Stimulated activated naive CD8-positive, alpha-beta T cell treated with anti-CD3 and anti-CD28 coated beads, Interleukin-15, amount 100 ng/mL, for 72 hours (primary cell): Measurements from ENCODE around the gene SCGB3A2.

Experiments
- ATAC-seq: fragments of 150-1000 bp; cut with Tn5 transposase; 2 replicates; pipeline ENCODE4 v1.10.0; 2021; ENCODE audit warnings: mild to moderate bottlenecking, moderate library complexity
- DNase-seq, 2 donors: peaks; one replicate each; pipeline ENCODE4 v3.0.0; 2021 to 2022
- H3K27ac Mint-ChIP-seq, 2 donors: one replicate each; pipeline ENCODE4 v1.8.0; 2022; ENCODE audit warnings: mild to moderate bottlenecking in 2 of 2, mixed read lengths in 2 of 2, moderate library complexity in 2 of 2
- H3K27me3 Mint-ChIP-seq: one replicate; pipeline ENCODE4 v1.8.0; 2022; ENCODE audit warnings: mixed read lengths
- H3K4me1 Mint-ChIP-seq: one replicate; pipeline ENCODE4 v1.8.0; 2022; ENCODE audit warnings: mild to moderate bottlenecking, mixed read lengths
- H3K4me3 Mint-ChIP-seq, 2 donors: one replicate each; pipeline ENCODE4 v1.8.0; 2022; ENCODE audit warnings: mild to moderate bottlenecking in 2 of 2, mixed read lengths in 2 of 2, moderate library complexity in 1 of 2
- H3K9me3 Mint-ChIP-seq, 2 donors: one replicate each; pipeline ENCODE4 v1.8.0; 2022; ENCODE audit warnings: mixed read lengths in 2 of 2

SCGB3A2 gene

DNA sequence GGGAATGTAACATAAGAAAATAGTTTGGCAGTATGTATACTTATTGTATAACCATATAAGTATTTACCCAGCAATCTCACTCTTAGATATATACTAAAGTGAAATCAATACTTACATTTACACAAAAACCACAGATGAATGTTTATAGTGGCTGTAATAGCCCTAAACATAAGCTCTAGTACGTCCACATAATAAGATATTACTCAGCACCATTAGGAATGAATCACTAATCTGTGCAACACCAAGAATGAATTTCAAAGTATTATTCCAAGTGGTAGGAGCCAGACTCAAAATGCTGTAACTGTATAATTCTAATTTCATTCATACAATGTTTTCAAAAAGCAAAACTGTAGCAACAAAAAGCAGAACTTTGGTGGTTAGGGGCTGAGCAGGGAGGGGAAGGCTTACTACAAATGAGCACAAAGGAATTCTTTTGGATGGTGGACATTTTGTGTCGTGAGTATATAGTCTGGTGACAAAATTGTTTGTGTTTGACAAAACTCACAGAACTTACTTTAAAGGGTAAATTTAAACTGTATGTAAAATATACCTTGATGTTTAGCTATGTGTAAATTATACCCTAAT is 39.7 kb downstream of the SCGB3A2 start:
- no peaks in the 10 kb centered on the region for H3K9me3 Mint-ChIP-seq
- ATAC-seq (no peak), DNase-seq (no peak)
- no peaks in the 10 kb centered on the region for H3K4me1 Mint-ChIP-seq
- no peak overlapping the region for H3K4me3 Mint-ChIP-seq
- peaks cover 10% of the 10 kb centered on the region for H3K27me3 Mint-ChIP-seq
- H3K27ac Mint-ChIP-seq: no peak overlapping the region

DNA sequence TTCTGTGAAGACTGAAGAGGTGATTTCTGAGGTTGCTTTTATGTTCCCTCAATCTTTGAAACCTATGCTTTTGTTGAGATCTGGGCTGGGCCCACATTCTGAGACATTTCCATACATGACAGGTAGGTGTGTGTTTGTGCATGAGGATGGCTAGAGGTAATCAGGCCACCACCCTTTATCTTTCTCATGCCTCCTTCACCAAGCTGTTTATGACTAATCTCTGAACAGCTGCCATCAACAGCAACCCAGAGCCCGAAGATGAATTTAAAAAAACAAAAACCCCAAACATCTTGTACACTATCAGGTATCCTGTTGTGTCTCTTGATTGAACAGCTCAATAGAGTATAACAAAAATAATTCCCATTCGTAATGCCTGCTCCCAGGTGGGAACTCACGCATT is 40.4 kb downstream of the SCGB3A2 start:
- H3K9me3 Mint-ChIP-seq: no peaks in the 10 kb centered on the region
- H3K4me1 Mint-ChIP-seq: no peaks in the 10 kb centered on the region
- H3K4me3 Mint-ChIP-seq: no peak overlapping the region
- DNase-seq (no peak), ATAC-seq (no peak)
- H3K27ac Mint-ChIP-seq: no peak overlapping the region
- peaks cover 2% of the 10 kb centered on the region for H3K27me3 Mint-ChIP-seq

- DNase-seq: no peak
- H3K27me3 Mint-ChIP-seq: no peaks in the 10 kb centered on the region
- ATAC-seq: no peak
- H3K4me3 Mint-ChIP-seq: no peak overlapping the region
- H3K9me3 Mint-ChIP-seq: no peaks in the 10 kb centered on the region
- H3K27ac Mint-ChIP-seq: no peak overlapping the region
- H3K4me1 Mint-ChIP-seq: no peaks in the 10 kb centered on the region
Observed at GRCh38 chr5:147920420-147921030, 42.0 kb downstream of the SCGB3A2 start.

GRCh38 chr5:147921136-147921535 is 42.6 kb downstream of the SCGB3A2 start:
- ATAC-seq (no peak), DNase-seq (no peak)
- no peaks in the 10 kb centered on the region for H3K4me1 Mint-ChIP-seq
- H3K27me3 Mint-ChIP-seq: no peaks in the 10 kb centered on the region
- no peak overlapping the region for H3K27ac Mint-ChIP-seq
- H3K9me3 Mint-ChIP-seq: no peaks in the 10 kb centered on the region
- no peak overlapping the region for H3K4me3 Mint-ChIP-seq

GRCh38 chr5:147925020-147925419 is 46.5 kb downstream of the SCGB3A2 start:
- Mint-ChIP-seq H3K9me3 (peaks cover 0 to 11% of the 10 kb centered on the region in 2 donors), H3K27me3 (no peaks in the 10 kb centered on the region), H3K27ac (no peak overlapping the region), H3K4me3 (no peak overlapping the region), H3K4me1 (no peaks in the 10 kb centered on the region)
- no peak for DNase-seq
- no peak for ATAC-seq

DNA sequence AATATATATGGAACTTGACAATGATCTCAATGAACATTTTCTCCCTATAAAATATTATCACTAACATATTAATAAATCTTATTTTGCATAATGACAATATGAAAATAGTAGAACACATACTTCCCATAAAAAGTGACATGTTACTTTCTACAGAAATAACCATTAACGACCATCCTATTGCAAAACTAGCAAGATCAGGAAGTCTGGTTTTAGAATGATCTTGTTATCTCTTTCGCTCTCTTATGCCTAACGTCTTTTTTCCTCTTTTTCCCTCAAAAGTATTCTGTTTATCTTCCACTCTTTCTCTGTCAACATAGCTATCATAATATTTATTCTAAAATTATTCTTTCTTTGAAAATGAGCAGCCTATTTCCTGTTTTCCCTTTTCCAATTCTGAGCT is 49.4 kb downstream of the SCGB3A2 start:
- Mint-ChIP-seq H3K27me3 (no peaks in the 10 kb centered on the region), H3K9me3 (peaks cover 0 to 11% of the 10 kb centered on the region in 2 donors), H3K4me1 (no peaks in the 10 kb centered on the region), H3K27ac (no peak overlapping the region), H3K4me3 (no peak overlapping the region)
- no peak for DNase-seq
- no peak for ATAC-seq

- no peaks in the 10 kb centered on the region for H3K27me3 Mint-ChIP-seq
- H3K27ac Mint-ChIP-seq: no peak overlapping the region
- H3K4me1 Mint-ChIP-seq: no peaks in the 10 kb centered on the region
- ATAC-seq (no peak), DNase-seq (no peak)
- no peak overlapping the region for H3K4me3 Mint-ChIP-seq
- H3K9me3 Mint-ChIP-seq: peaks cover 0 to 11% of the 10 kb centered on the region in 2 donors
Observed at GRCh38 chr5:147930769-147931168, 52.3 kb downstream of the SCGB3A2 start.
